ENCODE measurements around the gene NOL12.

Gene NOL12

DNA sequence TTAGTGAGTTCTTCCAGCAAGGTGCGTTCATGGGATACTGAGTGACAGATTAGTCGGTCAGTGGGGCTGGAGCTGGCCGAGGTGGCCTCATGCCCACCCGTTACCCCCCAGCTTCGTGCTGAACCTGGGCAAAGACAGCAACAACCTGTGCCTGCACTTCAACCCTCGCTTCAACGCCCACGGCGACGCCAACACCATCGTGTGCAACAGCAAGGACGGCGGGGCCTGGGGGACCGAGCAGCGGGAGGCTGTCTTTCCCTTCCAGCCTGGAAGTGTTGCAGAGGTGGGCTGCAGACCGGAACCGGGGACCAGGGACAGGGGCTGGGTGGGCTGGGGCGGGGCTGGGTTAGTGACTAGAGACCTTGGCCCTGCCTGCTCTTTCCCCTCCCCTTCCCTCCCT lies 7.8 kb upstream of the NOL12 start (continued):
- peak; percentile 65 for TF ChIP-seq EGR2 (tag by site-specific recombination; IDR thresholded peaks at IDR 0.05; ENCODE audit: low read depth)

DNA sequence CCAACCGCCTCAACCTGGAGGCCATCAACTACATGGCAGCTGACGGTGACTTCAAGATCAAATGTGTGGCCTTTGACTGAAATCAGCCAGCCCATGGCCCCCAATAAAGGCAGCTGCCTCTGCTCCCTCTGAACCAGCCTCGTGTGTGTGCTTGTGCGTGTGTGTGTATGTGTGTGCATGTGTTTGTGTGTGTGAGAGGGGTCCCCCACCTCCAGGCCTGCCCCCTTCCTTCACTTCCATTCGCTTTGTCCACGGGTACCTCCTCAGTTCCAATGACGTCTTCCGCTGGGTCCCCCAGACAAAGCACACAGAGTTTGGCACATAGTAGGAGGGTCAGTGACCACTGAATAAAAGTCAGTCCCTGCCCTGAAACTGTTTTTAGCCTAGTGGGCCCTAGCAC lies 6.5 kb upstream of the NOL12 start:
- Histone ChIP-seq H3K4me3 (ENCODE audit: low read depth, low read length) (no peak overlapping the region), H3K27ac (ENCODE audit: extremely low read depth, low read depth, low read length) (no peak overlapping the region), H3K9me3 (ENCODE audit: control insufficient read depth, insufficient read depth, low read depth, low read length) (no peaks in the 10 kb centered on the region), H3K4me1 (ENCODE audit: control insufficient read depth, insufficient read depth, low read length) (peaks cover 9% of the 10 kb centered on the region), H3K36me3 (ENCODE audit: control insufficient read depth in 2 of 2, insufficient read depth in 1 of 2, low read length in 2 of 2) (no peaks in the 10 kb centered on the region)
- CTCF ChIA-PET: interaction anchor here (0.6 to 15.8 kb wide), 8 partner anchors 12 to 112 kb away, joined by 3 to 353 read pairs (median 5); partner anchors contain the start of genes PDXP and SH3BP1
- POLR2A ChIA-PET: interaction anchor here (1.9 kb wide), 1 partner anchor 21 kb away, joined by 14 read pairs; the partner anchor contains the start of gene PDXP
- TF ChIP-seq, protein P1, sequence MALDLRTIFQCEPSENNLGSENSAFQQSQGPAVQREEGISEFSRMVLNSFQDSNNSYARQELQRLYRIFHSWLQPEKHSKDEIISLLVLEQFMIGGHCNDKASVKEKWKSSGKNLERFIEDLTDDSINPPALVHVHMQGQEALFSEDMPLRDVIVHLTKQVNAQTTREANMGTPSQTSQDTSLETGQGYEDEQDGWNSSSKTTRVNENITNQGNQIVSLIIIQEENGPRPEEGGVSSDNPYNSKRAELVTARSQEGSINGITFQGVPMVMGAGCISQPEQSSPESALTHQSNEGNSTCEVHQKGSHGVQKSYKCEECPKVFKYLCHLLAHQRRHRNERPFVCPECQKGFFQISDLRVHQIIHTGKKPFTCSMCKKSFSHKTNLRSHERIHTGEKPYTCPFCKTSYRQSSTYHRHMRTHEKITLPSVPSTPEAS (tag by site-specific recombination; IDR thresholded peaks at IDR 0.05): peak; percentile 72
- TF ChIP-seq GLIS2 (tag by site-specific recombination; IDR thresholded peaks at IDR 0.05) (peak; percentile 19; the same call in 1 of the 2 replicates), ZNF660 (tag by site-specific recombination; IDR thresholded peaks at IDR 0.05) (no peak), REPIN1 (tag by site-specific recombination; IDR thresholded peaks at IDR 0.05; ENCODE audit: low read depth) (no peak)
- TF ChIP-seq, protein P2, sequence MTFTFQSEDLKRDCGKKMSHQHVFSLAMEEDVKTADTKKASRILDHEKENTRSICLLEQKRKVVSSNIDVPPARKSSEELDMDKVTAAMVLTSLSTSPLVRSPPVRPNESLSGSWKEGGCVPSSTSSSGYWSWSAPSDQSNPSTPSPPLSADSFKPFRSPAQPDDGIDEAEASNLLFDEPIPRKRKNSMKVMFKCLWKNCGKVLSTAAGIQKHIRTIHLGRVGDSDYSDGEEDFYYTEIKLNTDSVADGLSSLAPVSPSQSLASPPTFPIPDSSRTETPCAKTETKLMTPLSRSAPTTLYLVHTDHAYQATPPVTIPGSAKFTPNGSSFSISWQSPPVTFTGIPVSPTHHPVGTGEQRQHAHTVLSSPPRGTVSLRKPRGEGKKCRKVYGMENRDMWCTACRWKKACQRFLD (tag by site-specific recombination; IDR thresholded peaks at IDR 0.05): no peak

DNA sequence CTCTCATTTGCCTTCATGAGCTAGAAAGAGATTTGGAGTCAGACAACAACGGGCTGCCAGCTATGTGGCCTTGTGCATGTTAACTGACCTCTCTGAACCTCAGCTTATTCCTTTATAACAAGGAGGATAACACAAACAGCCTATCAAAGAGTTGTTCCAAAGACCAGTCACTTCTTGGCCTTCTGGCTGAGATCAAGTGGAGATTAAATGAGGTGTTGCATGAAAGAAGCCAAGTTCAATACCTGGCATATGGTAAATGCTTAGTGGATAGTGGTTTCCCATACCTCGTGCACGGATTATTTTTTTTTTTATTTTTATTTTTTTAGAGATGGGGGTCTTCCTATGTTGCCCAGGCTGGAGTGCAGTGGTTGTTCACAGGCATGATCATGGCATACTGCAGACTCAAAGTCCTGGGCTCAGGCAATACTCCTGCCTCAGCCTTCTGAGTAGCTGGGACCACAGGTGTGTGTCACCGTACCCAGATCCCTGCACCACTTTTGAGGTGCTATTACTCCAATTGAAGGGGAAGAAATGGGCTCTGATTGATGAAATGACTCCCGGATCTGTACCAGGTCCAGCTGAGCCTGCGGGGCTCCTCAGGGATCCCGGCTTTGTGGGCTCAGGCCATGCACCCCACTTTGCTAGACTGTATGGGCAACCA lies 5.8 kb upstream of the NOL12 start:
- H3K27ac ChIP-seq (ENCODE audit: extremely low read depth, low read depth, low read length): no peak overlapping the region
- no peak overlapping the region for H3K4me3 ChIP-seq (ENCODE audit: low read depth, low read length)
- POLR2A ChIA-PET: interaction anchor here (1.5 to 1.9 kb wide), 2 partner anchors 22 to 37 kb away, joined by 12 to 14 read pairs; partner anchors contain the start of gene PDXP

DNA sequence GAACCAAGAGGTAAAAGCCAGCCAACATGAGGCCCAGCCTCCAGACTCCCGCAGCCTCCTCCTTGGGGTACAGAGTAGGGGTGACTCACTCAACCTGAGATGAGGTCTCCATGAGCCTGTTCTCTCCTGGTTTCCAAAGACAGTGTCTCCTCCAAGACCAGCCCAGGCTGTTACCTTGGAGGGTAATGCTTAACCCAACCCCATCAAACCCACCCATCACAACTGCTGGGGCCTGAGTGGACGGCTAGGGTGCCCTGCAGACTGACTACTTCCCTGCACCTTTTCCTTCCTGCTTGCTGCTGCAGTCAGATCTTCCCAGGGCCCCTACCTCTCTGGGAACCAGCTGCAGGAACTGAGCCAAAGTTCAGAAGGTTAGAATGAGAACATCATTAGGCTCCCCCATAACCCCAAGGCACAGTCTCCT lies 5.1 kb upstream of the NOL12 start:
- Histone ChIP-seq H3K4me3 (ENCODE audit: low read depth, low read length) (no peak overlapping the region), H3K27ac (ENCODE audit: extremely low read depth, low read depth, low read length) (no peak overlapping the region), H3K4me1 (ENCODE audit: control insufficient read depth, insufficient read depth, low read length) (peaks cover 4% of the 10 kb centered on the region; the same call in 1 of the 2 replicates), H3K36me3 (ENCODE audit: control insufficient read depth in 2 of 2, insufficient read depth in 1 of 2, low read length in 2 of 2) (no peaks in the 10 kb centered on the region), H3K9me3 (ENCODE audit: control insufficient read depth, insufficient read depth, low read depth, low read length) (no peaks in the 10 kb centered on the region)
- POLR2A ChIA-PET: interaction anchor here (1.1 to 1.5 kb wide), 5 partner anchors 10 to 73 kb away, joined by 7 to 13 read pairs (median 9); partner anchors contain the start of genes GGA1 and PDXP
- CTCF ChIA-PET: interaction anchor here (0.7 to 15.8 kb wide), 21 partner anchors 11 to 141 kb away, joined by 3 to 353 read pairs (median 4); partner anchors contain the start of genes PDXP, SH3BP1 and TRIOBP
- no peak for TF ChIP-seq ZBTB20 (tag by site-specific recombination; IDR thresholded peaks at IDR 0.05)
- TF ChIP-seq, protein P3, sequence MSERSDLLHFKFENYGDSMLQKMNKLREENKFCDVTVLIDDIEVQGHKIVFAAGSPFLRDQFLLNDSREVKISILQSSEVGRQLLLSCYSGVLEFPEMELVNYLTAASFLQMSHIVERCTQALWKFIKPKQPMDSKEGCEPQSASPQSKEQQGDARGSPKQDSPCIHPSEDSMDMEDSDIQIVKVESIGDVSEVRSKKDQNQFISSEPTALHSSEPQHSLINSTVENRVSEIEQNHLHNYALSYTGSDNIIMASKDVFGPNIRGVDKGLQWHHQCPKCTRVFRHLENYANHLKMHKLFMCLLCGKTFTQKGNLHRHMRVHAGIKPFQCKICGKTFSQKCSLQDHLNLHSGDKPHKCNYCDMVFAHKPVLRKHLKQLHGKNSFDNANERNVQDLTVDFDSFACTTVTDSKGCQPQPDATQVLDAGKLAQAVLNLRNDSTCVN (tag by site-specific recombination; optimal IDR thresholded peaks at IDR 0.05): peak; percentile 12

More for the DNA sequence above, 5.8 kb upstream of the NOL12 start:
- TF ChIP-seq HOXD13 (CRISPR knock-in tag; IDR thresholded peaks at IDR 0.05; ENCODE audit: borderline replicate concordance) (no peak), ZNF776 (tag by site-specific recombination; IDR thresholded peaks at IDR 0.05; ENCODE audit: borderline replicate concordance) (no peak), ZNF664 (tag by site-specific recombination; IDR thresholded peaks at IDR 0.05) (no peak), ZNF354C (tag by site-specific recombination; IDR thresholded peaks at IDR 0.05; ENCODE audit: borderline replicate concordance, low read depth) (no peak), ZNF747 (tag by site-specific recombination; IDR thresholded peaks at IDR 0.05) (no peak), SP3 (tag by site-specific recombination; IDR thresholded peaks at IDR 0.05) (no peak), ZNF791 (tag by site-specific recombination; IDR thresholded peaks at IDR 0.05) (no peak), ZNF561 (tag by site-specific recombination; IDR thresholded peaks at IDR 0.05; ENCODE audit: borderline replicate concordance) (no peak), ZNF404 (tag by site-specific recombination; IDR thresholded peaks at IDR 0.05) (no peak), ZNF416 (tag by site-specific recombination; IDR thresholded peaks at IDR 0.05) (no peak), ZBTB1 (tag by site-specific recombination; IDR thresholded peaks at IDR 0.05) (no peak), OSR2 (tag by site-specific recombination; IDR thresholded peaks at IDR 0.05) (no peak)
- TF ChIP-seq, protein P4, sequence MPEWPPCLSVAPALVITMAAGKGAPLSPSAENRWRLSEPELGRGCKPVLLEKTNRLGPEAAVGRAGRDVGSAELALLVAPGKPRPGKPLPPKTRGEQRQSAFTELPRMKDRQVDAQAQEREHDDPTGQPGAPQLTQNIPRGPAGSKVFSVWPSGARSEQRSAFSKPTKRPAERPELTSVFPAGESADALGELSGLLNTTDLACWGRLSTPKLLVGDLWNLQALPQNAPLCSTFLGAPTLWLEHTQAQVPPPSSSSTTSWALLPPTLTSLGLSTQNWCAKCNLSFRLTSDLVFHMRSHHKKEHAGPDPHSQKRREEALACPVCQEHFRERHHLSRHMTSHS (tag by site-specific recombination; IDR thresholded peaks at IDR 0.05): no peak
- no peaks in the 10 kb centered on the region for H3K36me3 ChIP-seq (ENCODE audit: control insufficient read depth in 2 of 2, insufficient read depth in 1 of 2, low read length in 2 of 2)
- H3K4me1 ChIP-seq (ENCODE audit: control insufficient read depth, insufficient read depth, low read length): peaks cover 4% of the 10 kb centered on the region; the same call in 1 of the 2 replicates
- CTCF ChIA-PET: interaction anchor here (0.7 to 15.8 kb wide), 16 partner anchors 10 to 140 kb away, joined by 3 to 353 read pairs (median 5); partner anchors contain the start of genes PDXP and SH3BP1
- no peaks in the 10 kb centered on the region for H3K9me3 ChIP-seq (ENCODE audit: control insufficient read depth, insufficient read depth, low read depth, low read length)
